Stimulated activated CD8-positive, alpha-beta memory T cell treated with anti-CD3 and anti-CD28 coated beads, Interleukin-15, amount 100 ng/mL, for 4 hours (primary cell): ENCODE results near the gene TAGLN2.
"Not testable (repeated sequence)": the region's sequence is repeated elsewhere in the genome, so short reads cannot be mapped to it uniquely, and the experiment has no call there.

Source experiments
- DNase-seq, 2 donors: peaks; one replicate each; pipeline ENCODE4 v3.0.0-alpha.2; 2020; ENCODE audit warnings: low read depth in 2 of 2

Gene TAGLN2

DNA sequence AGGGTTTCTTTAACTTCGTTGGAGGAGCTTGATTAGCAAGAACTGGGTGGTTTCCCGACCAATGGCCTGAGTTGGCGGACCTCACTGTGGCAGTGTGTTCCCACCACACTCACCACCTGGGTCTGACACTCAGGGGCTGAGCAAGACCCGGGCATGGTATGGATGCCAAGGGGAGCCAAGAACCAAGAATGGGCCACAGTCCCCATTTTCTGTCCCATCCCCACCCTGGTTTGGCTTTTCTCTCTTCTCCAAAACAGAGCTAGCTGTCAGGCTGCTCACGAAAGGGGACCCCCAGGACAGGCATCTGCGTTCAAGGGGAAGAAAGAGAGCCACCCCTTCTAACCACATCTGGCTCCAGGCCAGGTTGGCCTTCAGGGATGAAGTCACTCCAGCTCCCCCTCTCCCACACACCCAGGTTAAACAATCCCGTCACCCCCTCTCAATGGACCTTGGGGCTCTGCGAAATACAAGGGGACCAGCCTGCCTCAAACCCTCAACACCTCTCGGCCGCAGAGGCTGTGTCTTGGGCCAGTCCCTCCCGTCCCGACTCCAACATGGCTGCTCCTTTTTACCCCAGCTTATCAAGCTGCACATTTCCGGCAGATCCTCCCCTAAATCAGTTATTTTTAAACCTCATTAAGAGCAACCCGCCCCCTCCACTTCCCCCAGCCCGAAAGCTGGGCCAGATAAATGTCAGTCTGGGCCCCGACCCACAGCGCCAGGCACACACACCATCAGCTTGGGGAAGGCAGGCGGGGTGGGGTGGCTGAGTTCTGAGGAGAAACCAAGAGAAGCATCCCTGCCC lies 3.4 kb downstream of the TAGLN2 start:
- DNase-seq, result no peak

- DNase-seq, result no peak
These were observed 4.1 kb downstream of the TAGLN2 start for GRCh38 chr1:159921251-159921650.

- DNase-seq, result no peak
These were observed 4.7 kb downstream of the TAGLN2 start for GRCh38 chr1:159920651-159921050.

DNA sequence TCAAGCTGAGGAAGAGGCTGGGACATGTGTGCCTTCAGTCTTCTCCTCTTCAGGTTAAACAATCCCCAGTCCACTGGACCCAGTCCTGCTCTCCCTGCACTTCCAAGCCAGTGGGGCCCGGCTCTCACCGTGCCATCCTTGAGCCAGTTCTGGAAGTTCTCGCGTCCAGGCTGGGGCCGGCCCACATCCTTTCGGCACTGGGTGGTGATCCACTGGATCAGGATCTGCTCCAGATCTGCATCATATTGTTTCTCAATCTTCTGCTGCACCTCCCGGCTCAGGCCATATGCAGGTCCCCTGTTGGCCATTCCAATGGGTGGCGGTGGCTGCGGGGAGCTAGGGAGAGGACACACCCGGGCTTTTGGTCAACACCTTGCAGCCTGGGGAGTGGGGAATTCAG lies 5.1 kb downstream of the TAGLN2 start:
- DNase-seq, result no peak

- DNase-seq, result no peak
These were observed 6.0 kb downstream of the TAGLN2 start for GRCh38 chr1:159919236-159919865.

GRCh38 chr1:159918352-159919200 lies 6.7 kb downstream of the TAGLN2 start:
- DNase-seq, result no peak

- DNase-seq, result no peak
These were observed 7.6 kb downstream of the TAGLN2 start for GRCh38 chr1:159917533-159918351.

GRCh38 chr1:159916242-159917051 lies 8.9 kb downstream of the TAGLN2 start:
- DNase-seq, result no peak

- no peak for DNase-seq
These were observed 9.6 kb downstream of the TAGLN2 start for GRCh38 chr1:159915571-159916241.

- no peak for DNase-seq
These were observed 10.9 kb downstream of the TAGLN2 start for GRCh38 chr1:159914252-159915018.

DNA sequence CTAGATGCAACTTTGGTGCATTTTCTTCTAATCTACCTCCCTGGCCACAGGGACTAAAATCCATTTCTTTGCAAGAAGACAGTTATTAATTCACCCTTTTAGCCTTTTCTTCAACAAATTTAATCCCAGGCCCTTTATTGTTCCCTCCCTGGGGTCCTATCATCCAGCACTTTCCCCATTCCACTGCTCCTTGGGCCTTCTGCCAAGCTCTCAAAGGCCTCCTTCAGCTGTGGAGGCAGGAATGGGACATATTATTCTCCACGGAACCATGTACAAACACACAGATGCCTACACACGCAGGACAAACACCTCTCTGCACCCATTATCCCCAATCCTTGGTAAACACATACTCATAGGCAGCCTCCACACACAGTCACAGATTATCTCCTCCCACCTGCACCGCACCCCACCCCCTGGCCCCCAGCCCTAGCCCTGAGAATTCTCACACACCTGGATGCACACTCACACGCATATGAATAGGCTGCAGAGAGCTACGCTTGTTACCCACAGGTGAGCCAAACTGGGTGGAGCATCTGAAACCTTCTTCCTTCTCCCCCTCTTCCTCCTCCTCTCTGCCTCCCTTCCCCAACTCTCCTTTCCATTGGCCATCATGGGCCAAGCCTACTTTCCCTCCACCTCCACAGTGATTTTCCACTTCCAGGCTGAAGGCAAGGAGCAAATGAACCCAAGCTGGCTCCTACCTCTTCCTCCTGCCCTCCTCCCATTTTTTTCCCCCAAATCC lies 11.7 kb downstream of the TAGLN2 start:
- no peak for DNase-seq

DNA sequence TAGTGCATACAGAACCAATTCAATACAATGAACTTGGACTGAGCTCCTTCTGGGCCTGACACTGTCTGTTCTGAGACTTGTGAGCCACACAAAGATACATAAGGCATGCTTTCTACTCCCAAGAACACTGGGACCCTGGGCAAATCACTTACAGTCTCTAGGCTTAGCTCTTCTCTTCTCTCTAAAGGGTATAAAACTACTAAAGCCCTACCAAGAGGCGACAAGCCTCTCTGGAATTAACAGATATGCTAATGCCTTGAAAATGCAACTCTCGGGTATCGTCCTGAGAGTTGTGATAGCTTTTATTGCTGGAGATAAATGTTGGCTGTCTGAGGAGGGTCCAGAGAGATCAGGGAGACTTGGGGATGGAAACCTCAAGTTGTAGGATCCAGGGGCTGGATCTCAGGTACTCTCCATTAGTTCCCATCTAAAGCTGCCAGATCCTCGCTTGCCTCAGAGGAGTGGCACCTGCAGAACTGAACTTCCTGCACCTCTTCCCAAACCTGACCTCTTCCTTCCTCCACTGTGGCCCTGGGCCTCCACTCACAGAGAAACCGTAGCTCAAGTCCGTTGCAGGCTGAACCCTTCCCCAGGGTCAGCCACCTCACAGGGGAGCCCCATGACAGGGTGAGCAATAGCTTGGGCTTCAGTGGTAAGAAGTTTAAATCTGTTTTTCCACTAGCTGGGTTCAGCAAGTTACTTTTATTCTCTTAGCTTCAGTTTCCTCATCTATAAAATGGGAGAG lies 13.8 kb downstream of the TAGLN2 start:
- DNase-seq, result no peak

- DNase-seq, result no peak
These were observed 17.0 kb downstream of the TAGLN2 start for GRCh38 chr1:159908031-159908940.

DNA sequence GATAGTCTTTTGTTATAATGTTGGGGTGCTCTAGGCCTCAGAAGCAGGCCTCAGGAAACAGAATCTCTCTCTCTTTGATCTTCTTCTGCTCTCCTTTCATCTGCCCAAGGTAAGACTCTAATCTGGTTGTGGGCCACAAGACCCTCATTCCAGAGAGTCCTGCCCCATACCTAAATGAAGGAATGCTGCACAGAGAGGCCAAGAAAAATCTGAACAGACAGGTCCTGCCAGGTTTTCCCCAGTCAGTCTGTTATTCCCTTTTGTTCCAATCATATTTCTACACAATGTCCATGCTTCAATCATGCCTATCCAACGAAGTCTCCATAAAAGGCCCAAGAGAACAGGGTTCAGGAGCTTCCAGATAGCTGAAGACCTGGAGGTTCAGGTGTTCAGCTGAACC lies 18.3 kb downstream of the TAGLN2 start:
- no peak for DNase-seq

- DNase-seq, result not testable (repeated sequence)
These were observed 21.3 kb downstream of the TAGLN2 start for GRCh38 chr1:159904036-159904435.

GRCh38 chr1:159902541-159902940 lies 22.8 kb downstream of the TAGLN2 start:
- DNase-seq, result no peak
